ENCODE results near the gene BRD4.
"Not testable (repeated sequence)": the region's sequence is repeated elsewhere in the genome, so short reads cannot be mapped to it uniquely, and the experiment has no call there.

DNA sequence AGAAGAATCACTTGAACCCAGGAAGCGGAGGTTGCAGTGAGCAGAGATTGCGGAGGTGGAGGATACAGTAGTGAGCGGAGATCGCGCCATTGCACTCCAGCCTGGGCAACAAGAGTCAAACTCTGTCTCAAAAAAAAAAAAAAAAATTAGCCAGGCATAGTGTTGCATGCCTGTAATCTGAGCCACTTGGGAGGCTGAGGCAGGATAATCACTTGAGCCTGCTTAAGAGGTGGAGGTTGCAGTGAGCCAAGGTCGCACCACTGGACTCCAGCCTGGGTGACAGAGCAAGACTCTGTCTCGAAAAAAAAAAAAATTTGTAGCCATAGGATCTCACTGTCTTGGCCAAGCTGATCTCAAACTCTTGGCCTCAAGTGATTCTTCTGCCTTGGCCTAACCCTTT is 3.7 kb upstream of the BRD4 start:
- TF ChIP-seq, protein P1, sequence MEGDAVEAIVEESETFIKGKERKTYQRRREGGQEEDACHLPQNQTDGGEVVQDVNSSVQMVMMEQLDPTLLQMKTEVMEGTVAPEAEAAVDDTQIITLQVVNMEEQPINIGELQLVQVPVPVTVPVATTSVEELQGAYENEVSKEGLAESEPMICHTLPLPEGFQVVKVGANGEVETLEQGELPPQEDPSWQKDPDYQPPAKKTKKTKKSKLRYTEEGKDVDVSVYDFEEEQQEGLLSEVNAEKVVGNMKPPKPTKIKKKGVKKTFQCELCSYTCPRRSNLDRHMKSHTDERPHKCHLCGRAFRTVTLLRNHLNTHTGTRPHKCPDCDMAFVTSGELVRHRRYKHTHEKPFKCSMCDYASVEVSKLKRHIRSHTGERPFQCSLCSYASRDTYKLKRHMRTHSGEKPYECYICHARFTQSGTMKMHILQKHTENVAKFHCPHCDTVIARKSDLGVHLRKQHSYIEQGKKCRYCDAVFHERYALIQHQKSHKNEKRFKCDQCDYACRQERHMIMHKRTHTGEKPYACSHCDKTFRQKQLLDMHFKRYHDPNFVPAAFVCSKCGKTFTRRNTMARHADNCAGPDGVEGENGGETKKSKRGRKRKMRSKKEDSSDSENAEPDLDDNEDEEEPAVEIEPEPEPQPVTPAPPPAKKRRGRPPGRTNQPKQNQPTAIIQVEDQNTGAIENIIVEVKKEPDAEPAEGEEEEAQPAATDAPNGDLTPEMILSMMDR (conservative IDR thresholded peaks at IDR 0.05; ENCODE audit: low read length), result not testable (repeated sequence)
- TF ChIP-seq EZH2phosphoT487 (IDR thresholded peaks at IDR 0.05; ENCODE audit: borderline replicate concordance, low read depth, low read length), result not testable (repeated sequence)

All from OCI-LY7 (cell line).